ENCODE measurements around the gene SOCS6. TPM values are rescaled to one million over a fixed set of nuclear protein-coding genes. Genes with fewer than 3 reads are reported as not detected.
A peak's percentile ranks its signal among the peaks of the same experiment; 100 is the strongest.

The SOCS6 gene
- total and polyA plus RNA-seq, 4 donors: 5.9 to 21.4 (median 12.5) TPM

GRCh38 chr18:70276416-70277191 lies 12.2 kb upstream of the SOCS6 start:
- no peak for TF ChIP-seq CTCF (IDR thresholded peaks at IDR 0.05; ENCODE audit: control extremely low read depth, extremely low read depth)
- no peak overlapping the region for H3K4me3 ChIP-seq
- H3K9me3 ChIP-seq (ENCODE audit: control insufficient read depth in 4 of 4, insufficient read depth in 3 of 4, low read length in 3 of 4): peaks cover 0 to 7% (median 2%) of the 10 kb centered on the region in 4 donors
- H3K27ac ChIP-seq (ENCODE audit: low read depth in 1 of 2, low read length in 1 of 2): no peak overlapping the region
- no peaks in the 10 kb centered on the region for H3K4me1 ChIP-seq (ENCODE audit: control insufficient read depth in 5 of 5, insufficient read depth in 5 of 5, low read length in 5 of 5)
- H3K9ac ChIP-seq (ENCODE audit: insufficient read depth in 1 of 2, low read length in 2 of 2): no peak overlapping the region
- no peak for ATAC-seq (ENCODE audit: insufficient read depth, low FRiP score)
- whole genome bisulfite sequencing, 2 donors: 68 to 73% methylated on average over 5 of the region's 5 CpGs
- no peaks in the 10 kb centered on the region for H3K36me3 ChIP-seq (ENCODE audit: control insufficient read depth in 4 of 4, insufficient read depth in 4 of 4, low read length in 4 of 4)
- no peaks in the 10 kb centered on the region for H3K27me3 ChIP-seq (ENCODE audit: control insufficient read depth in 3 of 3, insufficient read depth in 3 of 3, low read length in 2 of 3)
- no peak for DNase-seq

GRCh38 chr18:70279470-70279869 lies 9.4 kb upstream of the SOCS6 start:
- TF ChIP-seq CTCF (IDR thresholded peaks at IDR 0.05; ENCODE audit: control extremely low read depth, extremely low read depth): no peak
- no peaks in the 10 kb centered on the region for H3K36me3 ChIP-seq (ENCODE audit: control insufficient read depth in 4 of 4, insufficient read depth in 4 of 4, low read length in 4 of 4)
- ATAC-seq (ENCODE audit: insufficient read depth, low FRiP score) (no peak), DNase-seq (no peak)
- H3K27ac ChIP-seq (ENCODE audit: low read depth in 1 of 2, low read length in 1 of 2): no peak overlapping the region
- no peaks in the 10 kb centered on the region for H3K4me1 ChIP-seq (ENCODE audit: control insufficient read depth in 5 of 5, insufficient read depth in 5 of 5, low read length in 5 of 5)
- no peak overlapping the region for H3K9ac ChIP-seq (ENCODE audit: insufficient read depth in 1 of 2, low read length in 2 of 2)
- H3K4me3 ChIP-seq: no peak overlapping the region
- no peaks in the 10 kb centered on the region for H3K9me3 ChIP-seq (ENCODE audit: control insufficient read depth in 4 of 4, insufficient read depth in 3 of 4, low read length in 3 of 4)
- no peaks in the 10 kb centered on the region for H3K27me3 ChIP-seq (ENCODE audit: control insufficient read depth in 3 of 3, insufficient read depth in 3 of 3, low read length in 2 of 3)
- 92 to 95% methylated on average over 2 of the region's 2 CpGs for WGBS, 2 donors

DNA sequence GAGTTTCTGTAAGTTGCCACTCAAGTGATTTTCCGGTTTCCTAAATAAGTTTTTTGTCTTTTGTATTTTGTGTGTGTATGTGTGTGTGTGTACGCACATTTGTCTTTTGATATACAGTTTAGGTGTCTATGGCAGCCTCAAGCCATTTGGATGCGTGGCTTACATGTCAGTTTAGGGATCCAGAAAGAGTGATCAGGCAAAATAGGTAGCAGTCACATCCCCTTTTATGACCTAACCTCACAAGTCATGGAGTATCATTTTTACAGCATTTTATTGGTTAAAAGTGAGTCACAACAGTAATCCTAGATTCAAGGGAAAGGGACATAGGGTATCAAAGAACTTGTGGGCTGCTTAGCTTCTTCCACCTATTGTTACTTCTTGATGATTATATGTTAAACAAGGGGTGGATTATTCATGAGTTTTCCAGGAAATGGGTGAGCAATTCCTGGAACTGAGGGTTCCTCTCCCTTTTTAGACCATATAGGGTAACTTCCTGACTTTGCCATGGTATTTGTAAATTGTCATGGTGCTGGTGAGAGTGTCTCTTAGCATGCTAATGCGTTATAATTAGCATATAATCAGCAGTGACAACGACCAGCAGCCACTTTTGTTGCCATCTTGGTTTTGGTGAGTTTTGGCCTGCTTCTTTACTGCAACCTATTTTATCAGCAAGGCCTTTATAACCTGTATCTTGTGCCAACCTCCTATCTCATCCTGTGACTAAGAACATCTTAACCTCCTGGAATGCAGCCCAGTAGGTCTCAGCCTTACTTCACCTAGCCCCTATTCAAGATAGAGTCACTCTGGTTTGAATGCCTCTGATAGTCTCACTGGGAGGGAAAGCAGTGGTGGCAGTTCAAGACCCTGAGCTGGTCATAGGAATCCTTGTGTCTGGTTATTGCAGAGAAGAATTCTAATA lies 8.6 kb upstream of the SOCS6 start:
- no peaks in the 10 kb centered on the region for H3K9me3 ChIP-seq (ENCODE audit: control insufficient read depth in 4 of 4, insufficient read depth in 3 of 4, low read length in 3 of 4)
- no peak overlapping the region for H3K9ac ChIP-seq (ENCODE audit: insufficient read depth in 1 of 2, low read length in 2 of 2)
- no peak overlapping the region for H3K4me3 ChIP-seq
- no peaks in the 10 kb centered on the region for H3K36me3 ChIP-seq (ENCODE audit: control insufficient read depth in 4 of 4, insufficient read depth in 4 of 4, low read length in 4 of 4)
- ATAC-seq (ENCODE audit: insufficient read depth, low FRiP score) (no peak), DNase-seq (no peak)
- WGBS, 2 donors: 91 to 94% methylated on average over 5 of the region's 5 CpGs
- H3K27me3 ChIP-seq (ENCODE audit: control insufficient read depth in 3 of 3, insufficient read depth in 3 of 3, low read length in 2 of 3): no peaks in the 10 kb centered on the region
- TF ChIP-seq CTCF (IDR thresholded peaks at IDR 0.05; ENCODE audit: control extremely low read depth, extremely low read depth): no peak
- peak overlapping the region in 1 of 2 donors; percentile 61 for H3K27ac ChIP-seq (ENCODE audit: low read depth in 1 of 2, low read length in 1 of 2)
- H3K4me1 ChIP-seq (ENCODE audit: control insufficient read depth in 5 of 5, insufficient read depth in 5 of 5, low read length in 5 of 5): no peaks in the 10 kb centered on the region
